ENCODE measurements around the gene SCYL2.

The SCYL2 gene, protein sequence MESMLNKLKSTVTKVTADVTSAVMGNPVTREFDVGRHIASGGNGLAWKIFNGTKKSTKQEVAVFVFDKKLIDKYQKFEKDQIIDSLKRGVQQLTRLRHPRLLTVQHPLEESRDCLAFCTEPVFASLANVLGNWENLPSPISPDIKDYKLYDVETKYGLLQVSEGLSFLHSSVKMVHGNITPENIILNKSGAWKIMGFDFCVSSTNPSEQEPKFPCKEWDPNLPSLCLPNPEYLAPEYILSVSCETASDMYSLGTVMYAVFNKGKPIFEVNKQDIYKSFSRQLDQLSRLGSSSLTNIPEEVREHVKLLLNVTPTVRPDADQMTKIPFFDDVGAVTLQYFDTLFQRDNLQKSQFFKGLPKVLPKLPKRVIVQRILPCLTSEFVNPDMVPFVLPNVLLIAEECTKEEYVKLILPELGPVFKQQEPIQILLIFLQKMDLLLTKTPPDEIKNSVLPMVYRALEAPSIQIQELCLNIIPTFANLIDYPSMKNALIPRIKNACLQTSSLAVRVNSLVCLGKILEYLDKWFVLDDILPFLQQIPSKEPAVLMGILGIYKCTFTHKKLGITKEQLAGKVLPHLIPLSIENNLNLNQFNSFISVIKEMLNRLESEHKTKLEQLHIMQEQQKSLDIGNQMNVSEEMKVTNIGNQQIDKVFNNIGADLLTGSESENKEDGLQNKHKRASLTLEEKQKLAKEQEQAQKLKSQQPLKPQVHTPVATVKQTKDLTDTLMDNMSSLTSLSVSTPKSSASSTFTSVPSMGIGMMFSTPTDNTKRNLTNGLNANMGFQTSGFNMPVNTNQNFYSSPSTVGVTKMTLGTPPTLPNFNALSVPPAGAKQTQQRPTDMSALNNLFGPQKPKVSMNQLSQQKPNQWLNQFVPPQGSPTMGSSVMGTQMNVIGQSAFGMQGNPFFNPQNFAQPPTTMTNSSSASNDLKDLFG

GRCh38 chr12:100266835-100267602 is at the start of gene SCYL2, which contains the start of gene DEPDC4:
Gene SCYL2 (plus strand): TSS chr12:100267177. CDS start chr12:100282971, 15,794 bp downstream.
Gene DEPDC4 (minus strand): TSS chr12:100267079. CDS start chr12:100267076, 3 bp downstream.
- TF ChIP-seq, protein P1, sequence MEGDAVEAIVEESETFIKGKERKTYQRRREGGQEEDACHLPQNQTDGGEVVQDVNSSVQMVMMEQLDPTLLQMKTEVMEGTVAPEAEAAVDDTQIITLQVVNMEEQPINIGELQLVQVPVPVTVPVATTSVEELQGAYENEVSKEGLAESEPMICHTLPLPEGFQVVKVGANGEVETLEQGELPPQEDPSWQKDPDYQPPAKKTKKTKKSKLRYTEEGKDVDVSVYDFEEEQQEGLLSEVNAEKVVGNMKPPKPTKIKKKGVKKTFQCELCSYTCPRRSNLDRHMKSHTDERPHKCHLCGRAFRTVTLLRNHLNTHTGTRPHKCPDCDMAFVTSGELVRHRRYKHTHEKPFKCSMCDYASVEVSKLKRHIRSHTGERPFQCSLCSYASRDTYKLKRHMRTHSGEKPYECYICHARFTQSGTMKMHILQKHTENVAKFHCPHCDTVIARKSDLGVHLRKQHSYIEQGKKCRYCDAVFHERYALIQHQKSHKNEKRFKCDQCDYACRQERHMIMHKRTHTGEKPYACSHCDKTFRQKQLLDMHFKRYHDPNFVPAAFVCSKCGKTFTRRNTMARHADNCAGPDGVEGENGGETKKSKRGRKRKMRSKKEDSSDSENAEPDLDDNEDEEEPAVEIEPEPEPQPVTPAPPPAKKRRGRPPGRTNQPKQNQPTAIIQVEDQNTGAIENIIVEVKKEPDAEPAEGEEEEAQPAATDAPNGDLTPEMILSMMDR (IDR thresholded peaks at IDR 0.05): no peak

- TF ChIP-seq, protein P1 (IDR thresholded peaks at IDR 0.05): no peak
These were observed 47.5 kb upstream of the SCYL2 start for GRCh38 chr12:100219328-100220109.

- TF ChIP-seq, protein P1 (IDR thresholded peaks at IDR 0.05): no peak
These were observed 45.5 kb upstream of the SCYL2 start for GRCh38 chr12:100221523-100221922.

GRCh38 chr12:100225491-100225890 is 41.5 kb upstream of the SCYL2 start:
- TF ChIP-seq, protein P1 (IDR thresholded peaks at IDR 0.05): no peak

- TF ChIP-seq, protein P1 (IDR thresholded peaks at IDR 0.05): peak; percentile 46
These were observed 37.8 kb upstream of the SCYL2 start for GRCh38 chr12:100229036-100229635.

DNA sequence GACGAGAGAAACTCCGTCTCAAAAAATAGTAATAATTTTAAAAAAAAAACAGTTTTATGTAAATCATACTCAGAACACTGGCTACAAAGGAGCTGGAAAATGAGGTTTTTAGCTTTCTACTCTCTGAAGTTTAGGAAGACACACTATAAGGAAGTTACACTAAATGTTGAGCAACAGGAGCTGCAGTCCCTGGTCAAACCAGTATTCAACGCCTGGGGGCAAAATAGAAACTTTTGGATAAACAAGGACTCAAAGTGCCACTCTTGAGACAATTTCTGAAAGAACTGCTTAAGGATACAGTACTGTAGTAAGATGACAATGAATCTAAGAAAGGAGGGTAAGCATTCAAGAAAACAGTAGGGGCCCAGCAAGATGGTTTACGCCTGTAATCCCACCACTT is 37.1 kb upstream of the SCYL2 start:
- TF ChIP-seq, protein P1 (IDR thresholded peaks at IDR 0.05): no peak
